ENCODE measurements around the gene THYN1. TPM values are rescaled to one million over a fixed set of nuclear protein-coding genes. Genes with fewer than 3 reads are reported as not detected.

THYN1 gene
- total and polyA plus RNA-seq, 11 donors = 34.1 to 59.4 (median 41.9) TPM

DNA sequence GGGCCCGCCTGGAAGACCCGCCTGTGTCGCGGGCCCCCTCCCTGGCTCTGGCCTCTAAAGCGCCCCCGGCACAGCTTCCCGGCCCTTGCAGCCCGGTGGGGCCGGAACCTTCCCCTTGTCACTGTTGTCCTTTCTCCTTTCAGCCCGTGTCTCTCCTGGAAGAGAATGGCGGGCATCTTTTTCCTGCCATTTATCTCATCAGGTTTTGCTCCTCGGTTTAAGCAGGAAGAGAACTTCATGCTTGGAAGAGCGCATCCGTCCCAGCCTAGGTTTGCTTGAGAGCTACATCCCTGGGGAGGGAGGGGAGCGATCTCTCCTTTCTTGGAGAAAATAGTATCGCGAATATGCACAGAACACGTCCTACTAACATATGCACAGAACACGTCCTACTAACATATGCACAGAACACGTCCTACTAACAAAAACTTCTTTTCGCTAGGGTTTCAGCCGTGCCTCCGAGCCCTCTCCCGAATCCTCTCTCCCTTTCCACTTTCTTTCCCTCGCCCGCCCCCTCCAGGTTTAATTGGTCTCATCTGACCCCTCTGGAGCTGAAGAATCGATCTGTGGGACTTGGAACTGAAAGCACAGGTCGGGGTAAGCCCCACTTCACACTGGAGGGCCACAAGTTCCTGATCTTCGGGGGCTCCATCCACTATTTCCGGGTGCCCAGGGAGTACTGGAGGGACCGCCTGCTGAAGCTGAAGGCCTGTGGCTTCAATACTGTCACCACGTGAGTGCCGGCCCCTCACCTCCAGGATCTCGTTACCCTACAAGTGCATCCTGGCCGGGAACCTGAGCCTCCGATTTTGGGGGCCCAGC is 24.2 kb upstream of the THYN1 start:
- H3K4me1 ChIP-seq = peaks cover 0 to 21% (median 9%) of the 10 kb centered on the region in 12 donors
- H3K36me3 ChIP-seq = no peaks in the 10 kb centered on the region
- intact Hi-C loops (cut with DNase I) = no loop called here
- no peak overlapping the region for H3K27ac ChIP-seq
- DNase-seq (no peak), ATAC-seq (no peak)
- peaks cover 0 to 6% (median 0%) of the 10 kb centered on the region in 12 donors for H3K9me3 ChIP-seq
- TF ChIP-seq, protein P1, sequence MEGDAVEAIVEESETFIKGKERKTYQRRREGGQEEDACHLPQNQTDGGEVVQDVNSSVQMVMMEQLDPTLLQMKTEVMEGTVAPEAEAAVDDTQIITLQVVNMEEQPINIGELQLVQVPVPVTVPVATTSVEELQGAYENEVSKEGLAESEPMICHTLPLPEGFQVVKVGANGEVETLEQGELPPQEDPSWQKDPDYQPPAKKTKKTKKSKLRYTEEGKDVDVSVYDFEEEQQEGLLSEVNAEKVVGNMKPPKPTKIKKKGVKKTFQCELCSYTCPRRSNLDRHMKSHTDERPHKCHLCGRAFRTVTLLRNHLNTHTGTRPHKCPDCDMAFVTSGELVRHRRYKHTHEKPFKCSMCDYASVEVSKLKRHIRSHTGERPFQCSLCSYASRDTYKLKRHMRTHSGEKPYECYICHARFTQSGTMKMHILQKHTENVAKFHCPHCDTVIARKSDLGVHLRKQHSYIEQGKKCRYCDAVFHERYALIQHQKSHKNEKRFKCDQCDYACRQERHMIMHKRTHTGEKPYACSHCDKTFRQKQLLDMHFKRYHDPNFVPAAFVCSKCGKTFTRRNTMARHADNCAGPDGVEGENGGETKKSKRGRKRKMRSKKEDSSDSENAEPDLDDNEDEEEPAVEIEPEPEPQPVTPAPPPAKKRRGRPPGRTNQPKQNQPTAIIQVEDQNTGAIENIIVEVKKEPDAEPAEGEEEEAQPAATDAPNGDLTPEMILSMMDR (IDR thresholded peaks at IDR 0.05) = no peak
- TF ChIP-seq POLR2A (IDR thresholded peaks at IDR 0.05) = no peak
- H3K4me3 ChIP-seq = peak overlapping the region in 4 of 12 donors; percentile 15 to 57 (median 38)
- peaks cover 39 to 89% (median 63%) of the 10 kb centered on the region in 9 donors for H3K27me3 ChIP-seq
- 11 to 16% (median 13%) methylated on average over 33 to 36 of the region's 36 CpGs for WGBS, 4 donors

DNA sequence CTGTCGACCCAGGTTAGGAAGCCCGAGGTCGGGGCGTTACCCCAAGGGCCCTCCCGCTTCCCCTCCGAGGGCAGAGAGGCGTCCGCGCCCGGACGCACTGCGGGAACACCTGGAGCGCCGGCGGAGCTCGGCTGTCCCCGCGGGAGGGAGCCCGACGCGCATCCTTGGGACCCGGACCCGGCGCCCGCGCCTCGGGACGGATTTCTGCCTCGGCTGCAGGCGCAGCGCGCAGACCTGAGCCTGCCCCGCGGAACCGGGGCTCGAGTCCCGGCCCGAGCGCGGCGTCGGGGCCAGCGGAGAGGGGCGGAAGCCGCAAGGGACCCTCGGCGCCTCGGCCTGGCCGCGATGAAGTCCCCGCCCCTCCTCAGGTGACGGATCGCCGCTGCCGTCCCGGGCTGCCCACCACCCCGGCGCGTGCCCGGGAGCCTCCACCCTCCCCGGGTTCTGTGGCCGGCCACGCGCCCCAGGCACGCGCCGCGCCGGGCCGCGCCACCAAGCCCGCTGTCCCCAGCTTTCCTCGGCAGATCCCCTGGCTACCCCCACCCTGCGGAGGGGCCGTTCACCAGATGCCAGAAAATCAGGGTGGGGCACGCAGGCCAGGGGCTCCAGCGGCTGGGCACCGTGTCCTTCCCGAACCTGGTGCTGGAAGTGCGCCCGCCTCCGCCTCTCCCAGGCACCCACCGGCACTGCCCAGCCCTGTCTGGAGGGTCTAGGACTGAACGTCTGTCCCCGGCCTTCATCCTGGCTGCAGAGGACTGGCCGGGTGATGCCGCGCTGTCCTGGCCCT is 23.4 kb upstream of the THYN1 start:
- DNase-seq (no peak), ATAC-seq (peak in 2 of 4 donors; percentile 25 to 31)
- intact Hi-C loops (cut with DNase I) = no loop called here
- Histone ChIP-seq H3K4me3 (peak overlapping the region in 11 of 12 donors; percentile 6 to 57 (median 30)), H3K4me1 (peaks cover 0 to 21% (median 9%) of the 10 kb centered on the region in 12 donors), H3K27me3 (peaks cover 39 to 93% (median 69%) of the 10 kb centered on the region in 9 donors), H3K36me3 (no peaks in the 10 kb centered on the region), H3K9me3 (peaks cover 0 to 6% (median 0%) of the 10 kb centered on the region in 12 donors), H3K27ac (no peak overlapping the region)
- WGBS, 4 donors = 1 to 3% (median 1%) methylated on average over 29 to 88 of the region's 88 CpGs
- TF ChIP-seq, protein P1 (IDR thresholded peaks at IDR 0.05) = no peak
- TF ChIP-seq POLR2A (IDR thresholded peaks at IDR 0.05) = no peak

DNA sequence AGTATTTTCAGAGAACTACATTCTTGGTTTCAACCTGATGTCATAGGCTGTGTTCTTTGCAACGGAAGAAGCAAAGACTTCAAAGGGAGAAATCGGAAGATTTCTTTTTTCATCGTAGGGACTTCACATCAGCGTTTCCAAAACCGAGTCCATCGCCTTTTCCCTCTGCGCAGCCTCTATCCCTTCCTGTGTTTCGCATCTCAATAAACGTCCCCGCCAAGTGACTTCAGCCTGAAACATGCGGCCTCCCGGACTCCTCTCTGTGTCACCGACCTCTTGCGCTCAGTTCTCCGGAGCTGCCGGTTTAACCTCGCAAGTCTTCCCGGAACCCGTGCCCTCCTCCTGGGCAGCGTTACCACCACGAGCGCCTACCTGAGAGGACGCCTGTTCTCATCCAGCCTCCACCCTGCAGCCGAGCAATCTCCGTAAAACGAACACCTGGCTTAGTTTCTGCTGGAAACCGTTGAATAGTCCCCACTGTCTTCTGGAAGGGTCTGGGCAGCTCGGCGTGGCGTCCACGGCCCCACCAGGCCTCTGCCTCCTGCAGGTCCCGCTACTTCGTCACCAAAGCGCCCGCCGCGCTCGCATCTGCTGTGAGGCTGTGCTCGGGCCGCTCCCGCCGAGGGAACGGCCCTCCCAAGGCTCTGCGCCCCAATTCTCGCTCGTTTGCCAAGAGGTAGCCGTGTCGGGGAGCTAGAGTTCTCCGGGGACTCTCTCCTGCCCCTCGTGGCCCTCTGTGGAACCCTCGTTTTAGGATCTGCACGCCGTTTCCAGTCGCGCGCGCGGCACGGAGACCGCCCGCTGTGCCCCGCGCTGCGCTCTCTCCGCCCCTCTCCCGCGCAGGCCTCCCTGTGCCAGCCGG is 22.6 kb upstream of the THYN1 start, which contains the start of gene GLB1L3:
TSS of gene GLB1L3 (plus strand) at position 846 of the 862 bp plus-strand sequence. CDS start 362 bp downstream, outside the sequence.
- ATAC-seq = peak in 2 of 4 donors; percentile 55 to 64
- H3K36me3 ChIP-seq = no peaks in the 10 kb centered on the region
- WGBS, 4 donors = 2 to 5% (median 3%) methylated on average over 53 to 68 of the region's 68 CpGs
- no peak for DNase-seq
- H3K27ac ChIP-seq = peak within 1 kb of the TSS in 1 of 12 donors; percentile 6
- TF ChIP-seq, protein P1 (IDR thresholded peaks at IDR 0.05) = peak in 4 of 12 donors; percentile 17 to 35 (median 25)
- no peak for TF ChIP-seq POLR2A (IDR thresholded peaks at IDR 0.05)
- H3K4me1 ChIP-seq = peaks cover 0 to 21% (median 9%) of the 10 kb centered on the region in 12 donors
- H3K27me3 ChIP-seq = peaks cover 39 to 99% (median 71%) of the 10 kb centered on the region in 9 donors
- H3K9me3 ChIP-seq = peaks cover 0 to 6% (median 0%) of the 10 kb centered on the region in 12 donors
- H3K4me3 ChIP-seq = peak within 1 kb of the TSS in 11 of 12 donors; percentile 6 to 57 (median 30)
- intact Hi-C loops (cut with DNase I) = no loop called here

Measured in heart left ventricle (tissue), 16 donors.